Hematopoietic multipotent progenitor cell treated with erythropoietin and hydrocortisone succinate and interleukin-3 and kit ligand, for 4 days (in vitro differentiated cells): Measurements from ENCODE around the gene STYXL1.
"Not testable (repeated sequence)": the region's sequence is repeated elsewhere in the genome, so short reads cannot be mapped to it uniquely, and the experiment has no call there.

ENCODE experiments used
- DNase-seq: peaks from one replicate; pipeline ENCODE4 v3.0.0-alpha.2; 2015

Gene STYXL1

DNA sequence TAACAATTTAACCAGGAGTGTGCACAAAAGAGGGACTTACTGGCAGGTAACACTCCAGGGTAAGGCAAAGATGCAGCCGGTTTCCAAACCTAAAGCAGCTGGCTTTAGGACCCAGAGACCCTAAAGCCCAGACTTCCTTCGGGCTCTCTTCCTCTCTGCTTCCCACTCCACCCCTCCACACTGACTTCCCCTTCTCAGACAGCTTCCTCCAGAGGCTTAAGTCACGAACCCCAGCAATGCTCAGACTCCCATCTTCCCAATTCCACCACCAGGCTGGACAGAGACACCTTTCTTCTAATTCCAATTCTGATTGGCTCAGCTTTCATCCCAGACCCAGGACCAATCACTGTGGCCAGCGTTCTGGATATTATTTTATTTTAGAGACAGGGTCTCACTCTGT lies 24.8 kb downstream of the STYXL1 start:
- DNase-seq = peak; percentile 57

DNA sequence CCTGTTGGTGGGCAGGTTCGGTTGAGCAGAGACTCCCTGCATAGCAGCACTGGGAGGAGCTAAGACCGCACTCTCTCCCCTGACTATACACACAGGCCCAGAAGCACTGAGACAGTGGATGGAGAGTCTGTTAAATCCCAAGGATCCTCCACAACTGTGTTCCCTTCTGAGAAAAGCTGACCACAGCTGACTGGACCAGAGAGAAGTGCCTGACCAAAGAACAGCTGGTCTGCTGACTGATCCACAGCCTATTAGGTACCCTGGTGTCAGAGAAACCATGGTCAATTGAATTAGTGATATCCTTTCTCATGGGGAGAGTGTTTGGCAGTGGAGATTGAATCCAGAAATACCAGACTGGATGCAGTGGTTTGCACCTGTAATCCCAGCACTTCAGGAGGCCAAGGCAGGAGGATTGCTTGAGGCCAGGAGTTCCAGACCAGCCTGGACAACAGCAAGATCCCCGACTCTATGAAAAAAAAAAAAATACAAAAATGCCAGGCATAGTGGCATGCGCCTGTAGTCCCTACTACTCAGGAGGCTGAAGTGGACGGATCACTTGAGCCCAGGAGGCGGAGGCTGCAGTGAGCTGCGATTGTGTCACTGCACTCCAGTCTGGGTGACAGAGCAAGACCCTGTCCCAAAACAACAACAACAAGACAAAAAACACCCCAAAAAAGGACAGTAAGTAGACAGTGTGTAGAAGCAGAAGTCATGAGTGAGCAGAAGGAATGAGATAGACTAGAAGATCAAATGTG lies 25.6 kb downstream of the STYXL1 start:
- no peak for DNase-seq

GRCh38 chr7:76020031-76020714 lies 27.6 kb downstream of the STYXL1 start:
- peak; percentile 76 for DNase-seq

DNA sequence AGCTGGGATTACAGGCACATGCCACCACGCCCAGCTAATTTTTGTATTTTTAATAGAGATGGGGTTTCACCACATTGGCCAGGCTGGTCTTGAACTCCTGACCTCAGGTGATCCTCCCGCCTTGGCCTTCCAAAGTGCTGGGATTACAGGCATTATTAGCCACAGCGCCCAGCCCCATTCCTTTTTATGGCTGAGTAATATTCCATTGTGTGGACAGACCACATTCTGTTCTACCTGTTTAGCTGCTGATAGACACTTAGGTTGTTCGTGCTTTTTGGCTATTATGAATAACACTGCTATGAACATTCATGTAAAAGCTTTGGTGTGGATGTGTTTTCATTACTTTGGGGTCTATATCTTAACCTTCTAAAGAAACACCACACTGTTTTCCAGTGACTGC lies 29.3 kb downstream of the STYXL1 start:
- not testable (repeated sequence) for DNase-seq

DNA sequence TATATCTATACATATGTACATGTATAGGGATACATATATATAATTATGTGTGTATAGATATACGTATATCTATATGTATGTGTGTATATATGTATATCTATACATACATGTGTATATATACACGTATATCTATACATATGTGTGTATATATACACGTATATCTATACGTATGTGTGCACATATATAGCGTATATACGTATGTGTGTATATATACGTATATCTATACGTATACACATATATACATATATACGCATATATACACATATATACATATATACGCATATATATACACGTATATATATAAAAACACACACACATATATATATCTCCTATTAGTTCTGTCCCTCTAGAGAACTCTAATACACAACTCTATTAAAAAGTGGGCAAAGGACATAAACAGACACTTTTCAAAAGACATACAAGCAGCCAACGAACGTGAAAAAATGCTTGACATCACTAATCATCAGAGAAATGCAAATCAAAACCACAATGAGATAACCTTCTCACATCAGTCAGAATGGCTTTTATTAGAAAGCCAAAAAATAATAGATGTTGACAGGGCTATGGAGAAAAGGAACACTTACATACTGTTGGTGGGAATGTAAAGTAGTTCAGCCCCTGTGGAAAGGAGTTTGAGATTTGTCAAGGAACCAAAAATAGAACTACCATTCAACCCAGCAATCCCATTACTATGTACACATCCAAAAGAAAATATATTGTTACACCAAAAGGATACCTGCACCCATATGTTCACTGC lies 31.4 kb downstream of the STYXL1 start:
- no peak for DNase-seq

GRCh38 chr7:76011442-76011861 lies 36.3 kb downstream of the STYXL1 start:
- no peak for DNase-seq

- no peak for DNase-seq
These were observed 37.9 kb downstream of the STYXL1 start for GRCh38 chr7:76009672-76010600.

DNA sequence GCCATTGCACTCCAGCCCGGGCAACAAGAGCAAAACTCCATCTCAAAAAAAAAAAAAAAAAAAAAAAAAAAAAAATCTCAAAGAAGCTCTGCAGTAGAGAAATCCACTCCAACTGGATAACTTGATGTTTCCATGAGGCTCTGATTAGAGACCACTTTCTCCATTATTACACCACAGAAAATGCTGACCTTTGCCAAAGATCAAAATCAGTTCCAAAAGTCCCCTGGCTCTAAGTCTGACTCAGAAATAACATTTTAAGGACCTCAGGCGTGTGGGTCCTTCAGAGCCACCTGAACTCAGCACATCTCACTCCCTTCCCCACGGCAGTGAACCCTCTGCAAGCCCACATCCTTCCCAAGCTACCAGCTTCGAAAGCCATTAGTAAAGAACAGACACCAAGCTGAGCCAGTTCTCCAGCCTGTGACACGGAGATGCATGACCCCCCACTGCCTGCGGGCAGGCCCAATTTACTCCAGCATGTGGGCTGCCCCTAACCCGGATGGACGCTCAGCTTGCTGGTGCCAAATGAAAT lies 39.6 kb downstream of the STYXL1 start:
- DNase-seq = no peak

GRCh38 chr7:76005004-76005403 lies 42.8 kb downstream of the STYXL1 start:
- not testable (repeated sequence) for DNase-seq

DNA sequence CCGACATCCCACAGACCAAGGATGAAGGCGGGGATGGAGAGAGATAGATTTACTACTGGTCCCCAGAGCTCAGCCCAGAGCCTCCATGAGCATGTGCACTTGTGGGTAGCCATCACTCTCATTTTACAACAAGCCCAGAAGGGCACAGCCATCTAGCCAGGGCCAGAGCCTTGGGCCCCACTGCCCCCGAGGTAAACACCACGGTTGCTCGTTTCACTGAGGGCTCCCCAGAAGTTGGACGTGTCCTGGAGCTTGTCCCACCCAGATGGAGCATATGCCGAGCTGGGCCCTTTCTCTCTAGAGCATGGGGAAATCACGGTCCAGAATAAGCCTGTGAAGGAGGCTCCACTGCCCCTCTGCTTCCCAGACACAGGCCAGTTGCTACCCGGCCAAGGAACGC lies 44.4 kb downstream of the STYXL1 start:
- DNase-seq = no peak

- DNase-seq = no peak
These were observed 45.0 kb downstream of the STYXL1 start for GRCh38 chr7:76002822-76003221.

GRCh38 chr7:76002139-76002538 lies 45.7 kb downstream of the STYXL1 start:
- DNase-seq = no peak

DNA sequence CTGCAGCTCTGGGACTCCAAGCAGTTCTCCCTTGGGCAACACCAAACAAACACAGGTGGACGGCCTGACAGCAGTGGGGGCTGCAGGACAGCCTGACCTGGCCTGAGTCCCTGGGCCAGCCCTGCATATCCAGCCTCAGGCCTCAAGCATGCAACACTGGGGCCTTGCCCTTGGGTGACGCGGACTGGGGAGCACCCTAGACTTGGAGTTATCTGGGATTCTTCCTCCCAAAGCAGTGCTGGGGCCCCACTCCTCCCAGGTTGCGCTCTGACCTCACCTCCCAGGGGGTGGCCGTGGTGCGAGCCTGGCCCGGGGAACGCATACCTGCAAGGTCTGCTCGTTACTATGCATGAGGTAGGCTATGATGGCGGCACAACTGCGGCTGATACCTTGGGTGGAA lies 47.2 kb downstream of the STYXL1 start:
- DNase-seq = no peak

GRCh38 chr7:75998038-75998437 lies 49.8 kb downstream of the STYXL1 start:
- DNase-seq = no peak

- no peak for DNase-seq
These were observed 51.3 kb downstream of the STYXL1 start for GRCh38 chr7:75996476-75996875.

DNA sequence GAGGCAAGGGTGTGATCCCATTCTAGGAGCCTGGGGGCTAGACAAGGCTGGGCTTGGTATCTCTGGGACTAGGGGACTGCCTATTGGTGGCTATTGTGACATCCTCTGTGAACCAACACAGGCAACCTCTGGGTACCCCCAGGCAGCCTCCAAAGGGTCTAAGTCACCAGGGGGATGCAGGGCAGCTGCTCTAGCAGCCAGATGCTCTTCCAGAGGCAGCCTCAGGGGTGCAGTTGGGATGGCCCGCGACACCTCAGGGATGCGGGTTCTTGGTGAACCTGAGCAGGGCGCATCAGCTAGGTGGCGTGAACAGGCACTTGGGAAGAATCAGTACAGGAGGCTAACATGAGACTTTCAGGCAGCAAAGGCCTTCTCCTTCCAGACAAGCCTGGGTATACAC lies 51.8 kb downstream of the STYXL1 start:
- no peak for DNase-seq

DNA sequence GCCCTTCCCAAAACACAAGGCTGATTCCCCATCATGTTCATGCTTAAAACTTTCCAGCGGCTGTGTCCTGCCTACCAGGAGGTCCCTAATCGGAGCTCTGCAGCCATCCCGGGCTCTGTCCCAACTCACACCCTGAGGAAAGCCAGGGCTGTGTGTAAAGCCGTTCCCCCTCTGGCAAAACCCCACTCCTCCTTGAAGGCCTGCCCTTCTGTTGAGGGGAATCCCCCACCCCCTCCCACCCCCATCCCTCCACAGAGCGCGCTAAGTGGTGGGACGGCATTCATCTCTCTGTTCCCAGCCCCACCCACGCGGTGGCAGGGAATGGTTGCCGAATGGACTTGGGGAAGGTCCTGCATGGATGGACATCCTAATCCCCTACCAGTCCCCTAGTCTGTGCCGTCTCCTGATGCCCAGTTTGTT lies 52.7 kb downstream of the STYXL1 start:
- DNase-seq = no peak

DNA sequence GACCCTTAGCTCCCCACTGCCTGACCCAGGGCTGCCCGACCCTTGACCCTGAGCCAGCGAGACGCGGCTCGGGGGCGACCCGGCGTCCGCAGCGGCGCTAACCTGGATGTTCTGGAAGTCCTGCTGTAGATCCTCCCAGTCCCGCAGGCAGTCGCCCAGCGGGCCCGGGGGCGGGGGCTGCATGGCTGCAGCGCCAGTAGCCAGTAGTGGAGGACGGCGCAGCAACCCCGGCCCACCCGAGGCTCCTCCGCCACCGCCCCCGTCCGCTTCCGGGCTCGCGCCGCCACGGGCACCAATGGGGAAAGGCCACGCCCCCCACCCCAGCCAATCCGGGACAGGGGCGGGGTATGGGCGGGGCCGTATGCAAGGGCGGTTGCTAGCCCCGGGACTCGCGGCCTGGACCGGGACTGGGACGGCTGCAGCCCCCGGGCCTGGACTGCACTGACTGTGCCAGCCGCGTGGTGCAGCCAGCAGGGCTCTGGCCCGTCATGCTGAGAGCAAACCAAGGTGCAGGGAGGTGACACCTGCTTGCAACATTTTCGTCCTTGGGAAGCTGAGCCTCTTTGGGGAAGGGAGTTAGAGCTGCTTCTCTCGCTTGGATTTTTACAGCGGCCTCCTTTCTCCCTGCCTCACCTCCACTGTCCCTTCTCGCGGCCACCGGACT lies 53.3 kb downstream of the STYXL1 start, which contains the start of gene TMEM120A:
Gene TMEM120A (minus strand): TSS at position 208 of the 664 bp plus-strand sequence. CDS start 25 bp downstream, at position 183.
- DNase-seq = peak; percentile 97

- DNase-seq = peak; percentile 49
These were observed 54.0 kb downstream of the STYXL1 start for GRCh38 chr7:75993689-75994387.

DNA sequence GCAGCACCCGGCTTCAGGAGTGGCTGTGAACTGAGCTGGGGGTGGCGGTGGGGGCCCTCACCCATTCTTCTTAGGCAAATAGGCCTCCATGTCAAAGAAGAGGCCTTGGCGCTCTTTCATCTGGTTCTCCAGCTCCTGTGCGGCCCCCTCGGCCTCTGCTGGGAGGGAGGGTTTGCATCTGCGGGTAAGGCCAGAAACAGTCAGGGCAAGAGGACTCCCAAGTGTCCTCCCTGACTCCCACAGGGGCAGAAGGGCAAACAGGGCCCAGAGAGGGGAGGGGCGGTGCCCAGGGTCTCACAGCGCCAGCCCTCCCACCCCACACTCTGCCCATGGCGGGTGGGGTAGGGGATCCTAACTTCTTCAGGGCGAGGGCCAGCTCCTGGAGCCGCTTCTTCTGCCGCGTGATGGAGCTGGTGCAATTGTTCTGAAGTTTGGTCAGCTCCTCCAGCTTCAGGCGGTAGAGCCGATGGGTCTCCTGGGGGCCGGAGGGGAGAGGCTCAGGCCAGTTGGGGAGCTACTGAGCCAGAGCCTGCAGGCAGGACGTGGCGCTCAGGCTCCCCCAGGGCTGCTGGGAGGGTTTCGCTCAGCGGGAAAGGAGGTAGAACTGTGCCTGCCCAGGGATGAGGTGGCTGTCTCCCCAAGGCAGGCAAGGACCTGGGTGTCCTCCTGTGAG lies 55.6 kb downstream of the STYXL1 start:
- no peak for DNase-seq
